Upper lobe of left lung (tissue), 6 donors: ENCODE results near the gene KRTAP10-2. TPM values are rescaled to one million over a fixed set of nuclear protein-coding genes. Genes with fewer than 3 reads are reported as not detected.

ENCODE experiments used
- ATAC-seq, 2 donors: fragments of 200-7000 bp; cut with Tn5 transposase; one replicate each; pipeline ENCODE4 v1.9.1; 2022; ENCODE audit warnings: mild to moderate bottlenecking in 2 of 2, moderate library complexity in 2 of 2; ENCODE audit not compliant: low FRiP score in 2 of 2
- DNase-seq, 2 donors: peaks; one replicate each; pipeline ENCODE4 v3.0.0-alpha.2; 2019 to 2020
- H3K27ac ChIP-seq, 4 donors: fragments of 200-600 bp; sonication (generic); one replicate each; pipeline ENCODE4 v1.5.1; 2016 to 2019
- H3K27me3 ChIP-seq, 4 donors: fragments of 200-600 bp; sonication (generic); one replicate each; pipeline ENCODE4 v1.5.1; 2017 to 2019
- H3K36me3 ChIP-seq, 4 donors: fragments of 200-600 bp; sonication (generic); one replicate each; pipeline ENCODE4 v1.5.1; 2016 to 2019
- H3K4me1 ChIP-seq, 4 donors: fragments of 200-600 bp; sonication (generic); one replicate each; pipeline ENCODE4 v1.5.1; 2018 to 2019
- H3K4me3 ChIP-seq, 4 donors: fragments of 200-600 bp; sonication (generic); one replicate each; pipeline ENCODE4 v1.5.1; 2017 to 2019; ENCODE audit warnings: mild to moderate bottlenecking in 2 of 4, moderate library complexity in 1 of 4
- H3K9me3 ChIP-seq, 4 donors: fragments of 200-600 bp; sonication (generic); one replicate each; pipeline ENCODE4 v1.5.1; 2018 to 2019
- EP300 ChIP-seq, 4 donors: sonication (generic); formaldehyde crosslinking; IDR thresholded peaks; one replicate each; pipeline ENCODE4 v1.5.1; 2017; ENCODE audit warnings: antibody characterized with exemption in 4 of 4, control low read depth in 2 of 4
- POLR2A ChIP-seq, 4 donors: fragments of 450-650 bp; IDR thresholded peaks; one replicate each; pipeline ENCODE4 v1.5.1; 2016 to 2017; ENCODE audit warnings: antibody characterized with exemption in 4 of 4, mild to moderate bottlenecking in 2 of 4
- POLR2AphosphoS5 ChIP-seq, 2 donors: sonication (generic); formaldehyde crosslinking; IDR thresholded peaks; one replicate each; pipeline ENCODE4 v1.5.1; 2017; ENCODE audit warnings: antibody characterized with exemption in 2 of 2
- WGBS, 2 donors: methylation state at CpG; one replicate each; pipeline ENCODE4 v1.1.5; 2017 to 2018; 5-methylcytosine and 5-hydroxymethylcytosine counted together
- total RNA-seq, 6 donors: library from RNA; depleted of rRNA in 4 of 6; stranded (reverse); fragments of >200 nt in 4 of 6; gene quantifications; one replicate each; pipeline versions ENCODE4 v1.1.0 to v1.2.1, GENCODE V29; 2016 to 2021
- TF ChIP-seq, protein P1 (sequence below), 6 experiments: fragments of 450-650 bp in 4 of 6; fragments of 200-600 bp in 2 of 6; sonication (generic) in 2 of 6; IDR thresholded peaks; one replicate each; pipeline ENCODE4 v1.5.1; 2016 to 2019; ENCODE audit warnings: antibody characterized with exemption in 6 of 6
- donor health status: DM: no; HTN: no; CAD: no; lungs with moderate emphysema.
- donor health status: DM: no; HTN: yes; CAD: no; lungs with severe emphysema.

KRTAP10-2 gene
- total RNA-seq, 6 donors from 2014 or later = not detected

DNA sequence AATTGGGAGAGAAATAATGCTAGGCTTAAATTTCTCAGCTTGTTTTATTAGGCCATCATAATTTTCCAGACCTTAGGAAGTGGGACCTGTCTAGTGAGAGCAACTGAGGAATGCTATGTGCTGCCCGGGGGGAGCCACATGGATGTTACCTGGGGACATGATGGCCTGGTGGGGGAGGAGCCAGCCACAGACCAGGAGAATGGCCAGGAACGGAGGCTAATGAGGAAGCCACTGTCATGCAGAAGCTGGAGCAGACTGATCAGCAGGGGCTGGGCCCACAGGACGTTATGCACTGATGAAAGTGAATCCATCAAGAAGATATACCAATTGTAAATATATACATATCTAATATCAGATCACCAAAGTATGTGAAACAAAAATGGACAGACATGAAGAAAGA is 6.7 kb downstream of the KRTAP10-2 start:
- peaks cover 0 to 5% (median 2%) of the 10 kb centered on the region in 4 donors for H3K4me1 ChIP-seq
- H3K9me3 ChIP-seq = peaks cover 3 to 9% (median 7%) of the 10 kb centered on the region in 4 donors
- TF ChIP-seq POLR2A (IDR thresholded peaks at IDR 0.05) = no peak
- no peak for TF ChIP-seq POLR2AphosphoS5 (IDR thresholded peaks at IDR 0.05)
- TF ChIP-seq EP300 (IDR thresholded peaks at IDR 0.05) = no peak
- DNase-seq = no peak
- ATAC-seq = no peak
- H3K4me3 ChIP-seq = no peak overlapping the region
- no peak overlapping the region for H3K27ac ChIP-seq
- no peaks in the 10 kb centered on the region for H3K27me3 ChIP-seq
- 77 to 85% methylated on average over 3 of the region's 3 CpGs for WGBS, 2 donors
- no peaks in the 10 kb centered on the region for H3K36me3 ChIP-seq

DNA sequence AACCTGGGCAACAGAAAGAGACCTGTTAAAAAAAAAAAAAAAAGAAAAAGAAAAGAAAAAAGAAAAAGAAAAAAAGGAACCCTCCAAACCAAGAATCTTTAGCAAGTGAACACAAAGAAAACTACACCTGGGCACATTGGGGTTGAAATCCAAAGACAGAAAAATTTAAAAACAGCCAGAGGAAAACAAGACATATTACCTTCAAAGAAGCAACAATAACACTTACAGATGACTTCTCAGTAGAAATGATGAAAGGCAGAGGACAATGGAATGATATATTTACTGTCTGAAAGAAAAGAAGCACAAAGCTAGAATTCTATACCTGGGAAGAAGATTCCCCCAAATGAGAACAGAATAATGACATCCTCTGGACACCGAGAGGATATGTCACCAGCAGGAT is 8.6 kb downstream of the KRTAP10-2 start:
- no peaks in the 10 kb centered on the region for H3K4me1 ChIP-seq
- H3K9me3 ChIP-seq = peaks cover 3 to 9% (median 7%) of the 10 kb centered on the region in 4 donors
- ATAC-seq (no peak), DNase-seq (no peak)
- no peak for TF ChIP-seq POLR2AphosphoS5 (IDR thresholded peaks at IDR 0.05)
- TF ChIP-seq, protein P1, sequence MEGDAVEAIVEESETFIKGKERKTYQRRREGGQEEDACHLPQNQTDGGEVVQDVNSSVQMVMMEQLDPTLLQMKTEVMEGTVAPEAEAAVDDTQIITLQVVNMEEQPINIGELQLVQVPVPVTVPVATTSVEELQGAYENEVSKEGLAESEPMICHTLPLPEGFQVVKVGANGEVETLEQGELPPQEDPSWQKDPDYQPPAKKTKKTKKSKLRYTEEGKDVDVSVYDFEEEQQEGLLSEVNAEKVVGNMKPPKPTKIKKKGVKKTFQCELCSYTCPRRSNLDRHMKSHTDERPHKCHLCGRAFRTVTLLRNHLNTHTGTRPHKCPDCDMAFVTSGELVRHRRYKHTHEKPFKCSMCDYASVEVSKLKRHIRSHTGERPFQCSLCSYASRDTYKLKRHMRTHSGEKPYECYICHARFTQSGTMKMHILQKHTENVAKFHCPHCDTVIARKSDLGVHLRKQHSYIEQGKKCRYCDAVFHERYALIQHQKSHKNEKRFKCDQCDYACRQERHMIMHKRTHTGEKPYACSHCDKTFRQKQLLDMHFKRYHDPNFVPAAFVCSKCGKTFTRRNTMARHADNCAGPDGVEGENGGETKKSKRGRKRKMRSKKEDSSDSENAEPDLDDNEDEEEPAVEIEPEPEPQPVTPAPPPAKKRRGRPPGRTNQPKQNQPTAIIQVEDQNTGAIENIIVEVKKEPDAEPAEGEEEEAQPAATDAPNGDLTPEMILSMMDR (IDR thresholded peaks at IDR 0.05) = no peak
- TF ChIP-seq EP300 (IDR thresholded peaks at IDR 0.05) = no peak
- no peak for TF ChIP-seq POLR2A (IDR thresholded peaks at IDR 0.05)
- WGBS, 2 donors = 73 to 88% methylated on average over 1 of the region's 1 CpG
- H3K27me3 ChIP-seq = no peaks in the 10 kb centered on the region
- H3K4me3 ChIP-seq = no peak overlapping the region
- H3K36me3 ChIP-seq = no peaks in the 10 kb centered on the region
- no peak overlapping the region for H3K27ac ChIP-seq

DNA sequence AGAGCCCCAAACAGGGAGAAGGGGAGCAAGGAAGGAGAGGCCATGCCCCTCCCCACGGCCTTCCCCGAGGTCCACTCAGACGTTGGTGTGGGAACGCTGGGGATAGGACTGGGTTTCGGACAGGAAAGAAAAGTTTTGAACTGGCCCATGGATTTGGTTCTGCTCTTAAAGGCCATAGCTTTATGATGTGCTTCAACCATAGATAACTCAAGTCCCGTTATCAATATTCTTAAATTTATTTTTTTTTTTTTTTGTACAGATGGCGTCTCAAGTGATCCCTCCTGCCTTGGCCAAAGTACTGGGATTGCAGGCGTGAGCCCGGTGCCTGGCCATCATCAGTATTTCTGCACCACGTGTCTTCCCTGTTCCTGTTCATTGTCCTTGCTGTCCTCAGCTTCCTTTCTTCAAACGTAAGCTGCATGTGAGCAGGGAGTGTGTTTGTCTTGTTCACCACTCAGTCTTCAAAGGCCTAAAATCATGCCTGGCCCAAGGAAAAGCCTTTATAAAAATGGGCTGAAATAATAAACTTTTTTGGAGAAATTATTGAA is 10.5 kb downstream of the KRTAP10-2 start:
- DNase-seq (no peak), ATAC-seq (no peak)
- Histone ChIP-seq H3K27me3 (no peaks in the 10 kb centered on the region), H3K9me3 (peaks cover 0 to 6% (median 2%) of the 10 kb centered on the region in 4 donors), H3K4me1 (no peaks in the 10 kb centered on the region), H3K36me3 (no peaks in the 10 kb centered on the region), H3K4me3 (no peak overlapping the region), H3K27ac (no peak overlapping the region)
- 72 to 74% methylated on average over 11 of the region's 11 CpGs for WGBS, 2 donors
- TF ChIP-seq, protein P1 (IDR thresholded peaks at IDR 0.05) = no peak
- TF ChIP-seq EP300 (IDR thresholded peaks at IDR 0.05) = no peak
- TF ChIP-seq POLR2AphosphoS5 (IDR thresholded peaks at IDR 0.05) = no peak
- no peak for TF ChIP-seq POLR2A (IDR thresholded peaks at IDR 0.05)

DNA sequence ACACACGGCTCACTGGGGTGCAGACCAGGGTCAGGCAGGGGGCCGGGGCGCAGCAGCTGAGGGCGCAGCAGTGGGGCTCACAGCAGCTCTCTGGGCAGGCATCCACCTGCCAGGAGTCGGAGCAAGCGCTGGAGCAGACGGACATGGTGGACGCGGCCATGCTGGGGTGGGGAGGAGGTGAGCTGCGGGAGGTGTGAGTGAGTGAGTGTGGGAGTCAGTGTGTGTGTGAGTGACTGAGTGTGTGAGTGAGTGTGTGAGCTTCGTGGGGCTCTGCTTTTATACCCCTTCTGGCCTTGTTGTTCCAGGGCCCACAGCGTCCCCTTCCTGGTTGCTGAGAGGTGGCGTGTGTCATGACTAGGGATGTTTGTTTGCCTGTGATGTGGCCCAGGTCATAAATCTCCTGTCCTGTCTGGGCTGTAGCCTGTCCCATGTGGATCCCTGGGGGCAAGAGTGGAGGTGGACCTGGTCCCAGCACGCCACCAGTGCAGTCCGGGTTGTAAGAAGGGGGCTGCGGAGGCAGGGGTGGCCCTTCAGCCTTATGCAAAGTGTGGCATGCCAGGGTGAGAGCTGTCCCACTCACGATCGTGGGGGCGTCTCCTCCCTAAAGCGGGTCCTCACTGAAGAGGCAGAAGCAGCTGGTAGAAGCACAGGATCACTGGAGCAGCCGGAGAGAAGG is 11.2 kb downstream of the KRTAP10-2 start, which contains the start of gene KRTAP10-1:
TSS of gene KRTAP10-1 (minus strand) at position 205 of the 676 bp plus-strand sequence. CDS start at position 160, 45 bp downstream.
- Histone ChIP-seq H3K4me1 (no peaks in the 10 kb centered on the region), H3K9me3 (peaks cover 0 to 6% (median 2%) of the 10 kb centered on the region in 4 donors), H3K4me3 (no peak within 1 kb of the TSS), H3K27me3 (no peaks in the 10 kb centered on the region), H3K27ac (no peak within 1 kb of the TSS), H3K36me3 (no peaks in the 10 kb centered on the region)
- DNase-seq (peak in 1 of 2 donors; percentile 60), ATAC-seq (peak in 1 of 2 donors; percentile 27)
- 80 to 87% methylated on average over 20 to 21 of the region's 21 CpGs for WGBS, 2 donors
- TF ChIP-seq, protein P1 (IDR thresholded peaks at IDR 0.05) = no peak
- TF ChIP-seq EP300 (IDR thresholded peaks at IDR 0.05) (no peak), POLR2A (IDR thresholded peaks at IDR 0.05) (no peak), POLR2AphosphoS5 (IDR thresholded peaks at IDR 0.05) (no peak)

DNA sequence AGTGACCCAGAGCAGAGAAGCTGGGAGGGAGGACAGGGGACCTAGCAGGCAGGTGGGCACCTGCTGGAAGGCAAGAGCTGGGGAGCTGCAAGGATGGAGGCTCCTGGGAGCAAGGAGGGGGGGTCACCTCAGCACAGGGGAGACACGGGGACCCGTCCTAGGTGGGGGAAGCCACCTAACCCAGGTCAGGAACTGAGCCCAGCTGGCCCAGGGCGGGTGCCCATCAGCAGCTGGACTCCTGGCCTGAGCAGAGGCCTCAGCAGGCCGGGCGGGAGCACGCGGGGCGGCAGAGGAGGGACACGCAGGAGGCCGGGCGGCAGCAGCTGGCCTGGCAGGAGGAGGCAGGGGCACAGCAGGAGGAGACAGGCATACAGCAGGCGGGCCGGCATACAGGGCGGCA is 12.3 kb downstream of the KRTAP10-2 start:
- Histone ChIP-seq H3K36me3 (no peaks in the 10 kb centered on the region), H3K4me3 (no peak overlapping the region), H3K4me1 (no peaks in the 10 kb centered on the region), H3K27me3 (no peaks in the 10 kb centered on the region), H3K27ac (no peak overlapping the region), H3K9me3 (peaks cover 0 to 6% (median 2%) of the 10 kb centered on the region in 4 donors)
- ATAC-seq = peak in 1 of 2 donors; percentile 23
- TF ChIP-seq, protein P1 (IDR thresholded peaks at IDR 0.05) = no peak
- TF ChIP-seq POLR2AphosphoS5 (IDR thresholded peaks at IDR 0.05) = no peak
- no peak for TF ChIP-seq EP300 (IDR thresholded peaks at IDR 0.05)
- TF ChIP-seq POLR2A (IDR thresholded peaks at IDR 0.05) = no peak
- WGBS, 2 donors = 78 to 79% methylated on average over 14 of the region's 14 CpGs
- no peak for DNase-seq
